HG03432 (cell line): ENCODE results near the gene ARF3.

Experiments used
- ATAC-seq: cut with Tn5 transposase; IDR thresholded peaks from one replicate; pipeline ENCODE4 v1.9.1; 2021; ENCODE audit warnings: mild to moderate bottlenecking, moderate library complexity; ENCODE audit not compliant: unreplicated experiment

ARF3 gene

GRCh38 chr12:48957141-48958048, at the start of gene ARF3:
TSS of gene ARF3 (minus strand) at chr12:48957487. CDS start at chr12:48941095, 16,392 bp downstream.
- peak; percentile 94 for ATAC-seq

- ATAC-seq = no peak
Observed at GRCh38 chr12:49000346-49000745, 43.1 kb upstream of the ARF3 start.

GRCh38 chr12:48999371-49000131, 42.3 kb upstream of the ARF3 start, which contains the start of gene DDN:
TSS of gene DDN (minus strand) at chr12:48999375. CDS start at chr12:48999287, 88 bp downstream.
- ATAC-seq = peak; percentile 45

- no peak for ATAC-seq
Observed at GRCh38 chr12:48998497-48999353, 41.4 kb upstream of the ARF3 start.

- ATAC-seq = peak; percentile 52
Observed at GRCh38 chr12:48997719-48998496, 40.6 kb upstream of the ARF3 start.

GRCh38 chr12:48996794-48997718, 39.8 kb upstream of the ARF3 start:
- no peak for ATAC-seq

GRCh38 chr12:48995086-48995879, 38.0 kb upstream of the ARF3 start:
- ATAC-seq = no peak

- ATAC-seq = no peak
Observed at GRCh38 chr12:48994224-48995085, 37.2 kb upstream of the ARF3 start.

- ATAC-seq = no peak
Observed at GRCh38 chr12:48993787-48994186, 36.5 kb upstream of the ARF3 start.

- ATAC-seq = no peak
Observed at GRCh38 chr12:48991247-48992050, 34.2 kb upstream of the ARF3 start.

- no peak for ATAC-seq
Observed at GRCh38 chr12:48990552-48990951, 33.3 kb upstream of the ARF3 start.

GRCh38 chr12:48988030-48988649, 30.9 kb upstream of the ARF3 start:
- no peak for ATAC-seq

GRCh38 chr12:48986720-48987291, 29.5 kb upstream of the ARF3 start:
- no peak for ATAC-seq

GRCh38 chr12:48985901-48986300, 28.6 kb upstream of the ARF3 start:
- ATAC-seq = no peak

- ATAC-seq = no peak
Observed at GRCh38 chr12:48985475-48985897, 28.2 kb upstream of the ARF3 start.
